Colonic mucosa (tissue), 4 donors: ENCODE measurements around the gene PLXNA2. TPM values are rescaled to one million over a fixed set of nuclear protein-coding genes. Genes with fewer than 3 reads are reported as not detected.

Experiments used
- DNase-seq: peaks from one replicate; pipeline ENCODE4 v3.0.0-alpha.2; 2020
- H3K27ac ChIP-seq: fragments of 200-600 bp; one replicate; pipeline ENCODE4 v1.8.0; 2021
- H3K27me3 ChIP-seq: fragments of 200-600 bp; one replicate; pipeline ENCODE4 v1.8.0; 2021
- H3K36me3 ChIP-seq: fragments of 200-600 bp; one replicate; pipeline ENCODE4 v1.8.0; 2021
- H3K4me1 ChIP-seq: fragments of 200-600 bp; one replicate; pipeline ENCODE4 v1.8.0; 2021; ENCODE audit warnings: mild to moderate bottlenecking
- H3K4me3 ChIP-seq: fragments of 200-600 bp; one replicate; pipeline ENCODE4 v1.8.0; 2021
- H3K9ac ChIP-seq, 2 donors: one replicate each; pipeline ENCODE4 v1.7.0; 2013; ENCODE audit warnings: control low read depth in 2 of 2, low read depth in 2 of 2, low read length in 2 of 2
- H3K9me3 ChIP-seq: fragments of 200-600 bp; one replicate; pipeline ENCODE4 v1.8.0; 2021
- intact Hi-C: fragments of 100-400 bp; cut with DNase I; formaldehyde crosslinking; loops from one replicate; pipeline ENCODE4 v1.14.1; 2022
- total RNA-seq, 2 donors: library from RNA; stranded (reverse); fragmentation: NEBNext Ultra II Directional in 1 of 2; extraction: Animal tissue kit (Norgen Biotek cat#: 25700) in 1 of 2; gene quantifications; one replicate each; pipeline ENCODE4 v1.2.1, GENCODE V29; 2021
- TF ChIP-seq, protein P1 (sequence below): fragments of 200-600 bp; IDR thresholded peaks from one replicate; pipeline ENCODE4 v1.8.0; 2022; ENCODE audit warnings: antibody characterized with exemption, mild to moderate bottlenecking
- donor health status: healthy.
- donor health status: DM: no; HTN: no; CAD: no.
- donor health status: DM: no; HTN: no; CAD: no.

PLXNA2 gene
- total RNA-seq, 2 donors from 2014 or later = 46.1 to 81.6 TPM

- DNase-seq = no peak
- Histone ChIP-seq H3K9me3 (no peaks in the 10 kb centered on the region), H3K4me1 (no peaks in the 10 kb centered on the region), H3K36me3 (no peaks in the 10 kb centered on the region), H3K27me3 (no peaks in the 10 kb centered on the region), H3K27ac (no peak overlapping the region), H3K4me3 (no peak overlapping the region), H3K9ac (no peak overlapping the region)
- intact Hi-C loops = no loop called here
- TF ChIP-seq, protein P1, sequence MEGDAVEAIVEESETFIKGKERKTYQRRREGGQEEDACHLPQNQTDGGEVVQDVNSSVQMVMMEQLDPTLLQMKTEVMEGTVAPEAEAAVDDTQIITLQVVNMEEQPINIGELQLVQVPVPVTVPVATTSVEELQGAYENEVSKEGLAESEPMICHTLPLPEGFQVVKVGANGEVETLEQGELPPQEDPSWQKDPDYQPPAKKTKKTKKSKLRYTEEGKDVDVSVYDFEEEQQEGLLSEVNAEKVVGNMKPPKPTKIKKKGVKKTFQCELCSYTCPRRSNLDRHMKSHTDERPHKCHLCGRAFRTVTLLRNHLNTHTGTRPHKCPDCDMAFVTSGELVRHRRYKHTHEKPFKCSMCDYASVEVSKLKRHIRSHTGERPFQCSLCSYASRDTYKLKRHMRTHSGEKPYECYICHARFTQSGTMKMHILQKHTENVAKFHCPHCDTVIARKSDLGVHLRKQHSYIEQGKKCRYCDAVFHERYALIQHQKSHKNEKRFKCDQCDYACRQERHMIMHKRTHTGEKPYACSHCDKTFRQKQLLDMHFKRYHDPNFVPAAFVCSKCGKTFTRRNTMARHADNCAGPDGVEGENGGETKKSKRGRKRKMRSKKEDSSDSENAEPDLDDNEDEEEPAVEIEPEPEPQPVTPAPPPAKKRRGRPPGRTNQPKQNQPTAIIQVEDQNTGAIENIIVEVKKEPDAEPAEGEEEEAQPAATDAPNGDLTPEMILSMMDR = no peak
These were observed 174.3 kb downstream of the PLXNA2 start for GRCh38 chr1:208069908-208070307.

- H3K27ac ChIP-seq = no peak overlapping the region
- intact Hi-C loops = no loop called here
- no peaks in the 10 kb centered on the region for H3K27me3 ChIP-seq
- no peak overlapping the region for H3K4me3 ChIP-seq
- TF ChIP-seq, protein P1 = no peak
- H3K4me1 ChIP-seq = no peaks in the 10 kb centered on the region
- no peak for DNase-seq
- no peaks in the 10 kb centered on the region for H3K9me3 ChIP-seq
- no peak overlapping the region for H3K9ac ChIP-seq
- no peaks in the 10 kb centered on the region for H3K36me3 ChIP-seq
These were observed 174.9 kb downstream of the PLXNA2 start for GRCh38 chr1:208069317-208069716.

- Histone ChIP-seq H3K27me3 (no peaks in the 10 kb centered on the region), H3K27ac (no peak overlapping the region), H3K9me3 (no peaks in the 10 kb centered on the region), H3K4me1 (no peaks in the 10 kb centered on the region), H3K9ac (no peak overlapping the region), H3K36me3 (no peaks in the 10 kb centered on the region), H3K4me3 (no peak overlapping the region)
- TF ChIP-seq, protein P1 = no peak
- intact Hi-C loops = no loop called here
- DNase-seq = no peak
These were observed 175.3 kb downstream of the PLXNA2 start for GRCh38 chr1:208068908-208069307.

DNA sequence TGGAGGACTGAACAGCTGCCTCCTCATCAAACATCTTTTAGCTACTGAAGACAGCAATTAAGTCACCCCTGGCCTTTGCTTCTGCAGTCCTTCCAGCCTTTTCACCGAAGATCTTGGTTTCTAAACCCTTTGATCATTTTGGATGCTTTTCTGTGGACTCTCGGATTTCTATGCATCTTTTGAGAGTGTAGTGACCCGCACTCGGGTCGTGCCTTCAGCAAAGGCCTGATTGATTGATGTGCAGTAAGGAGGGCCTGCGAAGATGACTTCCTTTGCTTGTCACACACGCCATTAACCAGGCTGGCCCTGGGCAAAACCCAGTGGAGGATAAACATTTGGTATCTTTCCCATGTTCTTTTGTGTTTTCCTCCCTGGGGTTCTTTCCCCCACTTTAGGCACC is 175.8 kb downstream of the PLXNA2 start:
- intact Hi-C loops = no loop called here
- Histone ChIP-seq H3K9me3 (no peaks in the 10 kb centered on the region), H3K27ac (no peak overlapping the region), H3K36me3 (no peaks in the 10 kb centered on the region), H3K4me3 (no peak overlapping the region), H3K4me1 (no peaks in the 10 kb centered on the region), H3K27me3 (no peaks in the 10 kb centered on the region), H3K9ac (no peak overlapping the region)
- DNase-seq = no peak
- TF ChIP-seq, protein P1 = no peak

- Histone ChIP-seq H3K9ac (no peak overlapping the region), H3K4me1 (no peaks in the 10 kb centered on the region), H3K27ac (no peak overlapping the region), H3K4me3 (no peak overlapping the region), H3K36me3 (no peaks in the 10 kb centered on the region), H3K9me3 (no peaks in the 10 kb centered on the region), H3K27me3 (no peaks in the 10 kb centered on the region)
- DNase-seq = no peak
- intact Hi-C loops = no loop called here
- TF ChIP-seq, protein P1 = no peak
These were observed 177.6 kb downstream of the PLXNA2 start for GRCh38 chr1:208066583-208066982.

DNA sequence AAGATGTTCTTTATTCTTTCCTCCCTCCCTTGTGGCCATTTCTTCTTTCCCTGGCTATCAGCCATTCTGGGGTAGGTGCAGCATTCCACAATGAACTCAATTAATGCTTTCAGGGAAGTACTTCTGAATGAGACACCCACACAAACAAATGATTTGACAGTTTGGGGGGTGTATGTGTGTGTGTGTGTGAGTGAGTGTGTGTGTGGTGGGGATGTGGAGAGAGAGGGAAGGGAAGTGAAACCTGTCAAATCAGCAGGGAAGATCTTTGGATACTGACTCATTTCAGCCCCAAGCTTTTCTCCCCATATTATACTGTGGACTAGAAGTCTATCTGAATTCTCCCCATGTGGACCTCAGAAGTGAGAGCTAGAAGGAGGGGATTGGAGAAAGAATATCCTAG is 178.3 kb downstream of the PLXNA2 start:
- Histone ChIP-seq H3K9ac (no peak overlapping the region), H3K4me3 (no peak overlapping the region), H3K9me3 (no peaks in the 10 kb centered on the region), H3K27ac (no peak overlapping the region), H3K27me3 (no peaks in the 10 kb centered on the region), H3K36me3 (no peaks in the 10 kb centered on the region), H3K4me1 (no peaks in the 10 kb centered on the region)
- intact Hi-C loops = no loop called here
- TF ChIP-seq, protein P1 = no peak
- DNase-seq = no peak
